Tibial artery (tissue), 4 donors: ENCODE data around the gene GPR161.

Experiments
- DNase-seq, 2 donors: peaks; one replicate each; pipeline ENCODE4 v3.0.0-alpha.2; 2019
- H3K27ac ChIP-seq, 2 donors: fragments of 200-600 bp; sonication (generic) in 1 of 2; 1 replicate in 1 of 2; 2 replicates in 1 of 2; pipeline ENCODE4 v1.5.1; 2018 to 2019; ENCODE audit warnings: mild to moderate bottlenecking in 1 of 2
- H3K27me3 ChIP-seq, 2 donors: fragments of 200-600 bp; sonication (generic) in 1 of 2; one replicate each; pipeline versions ENCODE4 v1.5.1 to v1.6.0; 2016 to 2019
- H3K36me3 ChIP-seq, 3 donors: fragments of 200-600 bp; sonication (generic) in 2 of 3; one replicate each; pipeline ENCODE4 v1.5.1; 2016 to 2019; ENCODE audit warnings: mild to moderate bottlenecking in 2 of 3
- H3K4me1 ChIP-seq, 4 donors: fragments of 200-600 bp; sonication (generic) in 2 of 4; 1 replicate in 3 of 4; 2 replicates in 1 of 4; pipeline ENCODE4 v1.5.1; 2016 to 2019
- H3K4me3 ChIP-seq, 2 donors: fragments of 200-600 bp; sonication (generic) in 1 of 2; 1 replicate in 1 of 2; 2 replicates in 1 of 2; pipeline ENCODE4 v1.5.1; 2018 to 2019; ENCODE audit warnings: mild to moderate bottlenecking in 2 of 2
- H3K9me3 ChIP-seq, 3 donors: fragments of 200-600 bp; sonication (generic) in 1 of 3; one replicate each; pipeline ENCODE4 v1.5.1; 2016 to 2019
- intact Hi-C: fragments of 100-400 bp; cut with DNase I; formaldehyde crosslinking; loops from one replicate; pipeline ENCODE4 v1.15.0; 2023; ENCODE audit warnings: low total_unique reads
- TF ChIP-seq, protein P1 (sequence below), 2 experiments: fragments of 200-600 bp in 1 of 2; fragments of 450-650 bp in 1 of 2; IDR thresholded peaks; one replicate each; pipeline ENCODE4 v1.5.1; 2017 to 2019; ENCODE audit warnings: antibody characterized with exemption in 2 of 2, mild to moderate bottlenecking in 1 of 2, moderate library complexity in 1 of 2

The GPR161 gene

DNA sequence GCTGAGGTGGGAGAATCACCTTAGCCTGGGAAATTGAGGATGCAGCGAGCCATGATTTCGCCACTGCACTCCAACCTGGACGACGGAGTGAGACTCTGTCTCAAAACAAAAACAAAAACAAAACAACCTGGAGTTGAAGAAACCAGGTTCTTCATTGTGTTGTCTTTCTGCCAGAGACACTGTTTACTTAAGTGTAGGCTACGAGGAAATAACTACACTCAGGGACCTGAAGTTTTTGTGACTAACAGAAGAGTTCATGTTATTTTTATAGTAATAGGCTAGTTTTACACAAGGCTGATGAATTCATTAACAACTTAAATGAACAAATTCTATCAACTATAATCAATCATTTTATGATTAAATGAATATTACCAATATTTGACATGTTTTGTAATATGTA is 101.4 kb downstream of the GPR161 start:
- TF ChIP-seq, protein P1, sequence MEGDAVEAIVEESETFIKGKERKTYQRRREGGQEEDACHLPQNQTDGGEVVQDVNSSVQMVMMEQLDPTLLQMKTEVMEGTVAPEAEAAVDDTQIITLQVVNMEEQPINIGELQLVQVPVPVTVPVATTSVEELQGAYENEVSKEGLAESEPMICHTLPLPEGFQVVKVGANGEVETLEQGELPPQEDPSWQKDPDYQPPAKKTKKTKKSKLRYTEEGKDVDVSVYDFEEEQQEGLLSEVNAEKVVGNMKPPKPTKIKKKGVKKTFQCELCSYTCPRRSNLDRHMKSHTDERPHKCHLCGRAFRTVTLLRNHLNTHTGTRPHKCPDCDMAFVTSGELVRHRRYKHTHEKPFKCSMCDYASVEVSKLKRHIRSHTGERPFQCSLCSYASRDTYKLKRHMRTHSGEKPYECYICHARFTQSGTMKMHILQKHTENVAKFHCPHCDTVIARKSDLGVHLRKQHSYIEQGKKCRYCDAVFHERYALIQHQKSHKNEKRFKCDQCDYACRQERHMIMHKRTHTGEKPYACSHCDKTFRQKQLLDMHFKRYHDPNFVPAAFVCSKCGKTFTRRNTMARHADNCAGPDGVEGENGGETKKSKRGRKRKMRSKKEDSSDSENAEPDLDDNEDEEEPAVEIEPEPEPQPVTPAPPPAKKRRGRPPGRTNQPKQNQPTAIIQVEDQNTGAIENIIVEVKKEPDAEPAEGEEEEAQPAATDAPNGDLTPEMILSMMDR (IDR thresholded peaks at IDR 0.05) = no peak
- Histone ChIP-seq H3K27me3 (no peaks in the 10 kb centered on the region), H3K36me3 (no peaks in the 10 kb centered on the region), H3K27ac (no peak overlapping the region), H3K4me3 (no peak overlapping the region), H3K9me3 (no peaks in the 10 kb centered on the region), H3K4me1 (no peaks in the 10 kb centered on the region)
- DNase-seq = no peak
- intact Hi-C loops = no loop called here

DNA sequence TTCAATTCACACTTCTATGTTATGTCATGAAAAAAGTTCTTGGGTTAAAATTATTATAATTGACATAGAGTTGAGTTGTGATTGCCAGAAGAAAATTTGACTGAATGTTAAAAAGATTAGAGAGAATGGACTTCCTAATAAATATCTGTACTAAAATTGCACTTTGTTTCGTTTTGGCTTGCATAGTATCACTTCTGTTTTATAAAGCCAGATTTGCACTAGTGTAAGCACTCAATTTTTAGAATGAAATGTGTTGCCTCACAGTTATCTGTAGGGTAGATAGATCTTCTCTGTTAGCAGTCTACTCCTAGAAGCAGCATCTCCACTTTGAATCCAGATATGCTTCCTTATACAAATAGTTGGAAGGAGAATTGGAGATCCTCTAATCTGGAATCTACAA is 104.7 kb downstream of the GPR161 start:
- intact Hi-C loops = no loop called here
- TF ChIP-seq, protein P1 (IDR thresholded peaks at IDR 0.05) = no peak
- Histone ChIP-seq H3K27ac (no peak overlapping the region), H3K36me3 (peaks cover 0 to 8% (median 6%) of the 10 kb centered on the region in 3 donors), H3K4me1 (no peaks in the 10 kb centered on the region), H3K27me3 (no peaks in the 10 kb centered on the region), H3K9me3 (no peaks in the 10 kb centered on the region), H3K4me3 (no peak overlapping the region)
- DNase-seq = no peak

DNA sequence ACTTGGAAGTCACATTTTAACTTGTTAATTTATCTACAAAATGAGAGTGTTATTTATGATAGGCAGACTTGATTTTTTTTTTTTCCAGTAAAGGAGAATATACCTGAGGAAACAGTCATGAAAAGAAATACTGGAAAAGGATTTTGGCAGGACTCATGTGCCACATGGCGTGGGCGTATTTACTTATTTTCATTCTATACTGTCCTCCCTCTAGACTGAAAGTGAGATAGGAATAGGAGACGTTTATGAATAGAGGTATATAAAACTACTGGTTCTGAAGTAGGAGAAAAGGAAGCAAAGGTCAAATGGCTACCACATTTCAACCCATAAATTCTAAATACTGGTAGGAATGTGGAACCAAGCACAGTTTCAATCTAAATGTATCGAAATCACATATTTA is 105.1 kb downstream of the GPR161 start:
- Histone ChIP-seq H3K27ac (no peak overlapping the region), H3K4me1 (no peaks in the 10 kb centered on the region), H3K27me3 (no peaks in the 10 kb centered on the region), H3K36me3 (peaks cover 0 to 10% (median 8%) of the 10 kb centered on the region in 3 donors), H3K9me3 (no peaks in the 10 kb centered on the region), H3K4me3 (no peak overlapping the region)
- intact Hi-C loops = no loop called here
- TF ChIP-seq, protein P1 (IDR thresholded peaks at IDR 0.05) = no peak
- DNase-seq = no peak

DNA sequence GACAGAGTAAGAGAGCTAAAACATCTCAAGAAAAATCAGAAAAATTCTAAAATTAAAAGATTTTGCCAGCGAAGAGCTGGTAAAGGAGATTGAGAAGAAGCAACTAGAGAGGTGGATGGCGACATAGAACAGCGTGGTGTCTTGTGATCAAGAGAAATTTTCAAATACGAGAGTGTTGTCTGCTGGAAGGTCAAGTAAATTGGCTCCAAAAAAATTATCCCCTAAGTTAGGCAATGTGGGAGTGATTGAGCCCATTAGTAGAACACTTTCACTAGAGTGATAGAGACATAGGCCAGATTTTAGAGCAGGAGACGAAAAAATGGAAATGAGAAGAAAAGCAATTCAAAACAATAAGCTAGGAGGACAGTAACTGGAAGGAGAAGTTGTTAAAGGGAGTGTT is 105.5 kb downstream of the GPR161 start:
- H3K4me1 ChIP-seq = no peaks in the 10 kb centered on the region
- no peaks in the 10 kb centered on the region for H3K9me3 ChIP-seq
- H3K27me3 ChIP-seq = no peaks in the 10 kb centered on the region
- no peak overlapping the region for H3K27ac ChIP-seq
- peaks cover 0 to 11% (median 8%) of the 10 kb centered on the region in 3 donors for H3K36me3 ChIP-seq
- intact Hi-C loops = no loop called here
- no peak overlapping the region for H3K4me3 ChIP-seq
- TF ChIP-seq, protein P1 (IDR thresholded peaks at IDR 0.05) = no peak
- no peak for DNase-seq
